Activated T-cell treated with anti-CD3 and anti-CD28 coated beads, Interleukin-2, amount 50 U/mL, for 1 hour (primary cell): Measurements from ENCODE around the gene CYP24A1.

Experiments
- DNase-seq: peaks from one replicate; pipeline ENCODE4 v3.0.0-alpha.2; 2020

CYP24A1 gene

DNA sequence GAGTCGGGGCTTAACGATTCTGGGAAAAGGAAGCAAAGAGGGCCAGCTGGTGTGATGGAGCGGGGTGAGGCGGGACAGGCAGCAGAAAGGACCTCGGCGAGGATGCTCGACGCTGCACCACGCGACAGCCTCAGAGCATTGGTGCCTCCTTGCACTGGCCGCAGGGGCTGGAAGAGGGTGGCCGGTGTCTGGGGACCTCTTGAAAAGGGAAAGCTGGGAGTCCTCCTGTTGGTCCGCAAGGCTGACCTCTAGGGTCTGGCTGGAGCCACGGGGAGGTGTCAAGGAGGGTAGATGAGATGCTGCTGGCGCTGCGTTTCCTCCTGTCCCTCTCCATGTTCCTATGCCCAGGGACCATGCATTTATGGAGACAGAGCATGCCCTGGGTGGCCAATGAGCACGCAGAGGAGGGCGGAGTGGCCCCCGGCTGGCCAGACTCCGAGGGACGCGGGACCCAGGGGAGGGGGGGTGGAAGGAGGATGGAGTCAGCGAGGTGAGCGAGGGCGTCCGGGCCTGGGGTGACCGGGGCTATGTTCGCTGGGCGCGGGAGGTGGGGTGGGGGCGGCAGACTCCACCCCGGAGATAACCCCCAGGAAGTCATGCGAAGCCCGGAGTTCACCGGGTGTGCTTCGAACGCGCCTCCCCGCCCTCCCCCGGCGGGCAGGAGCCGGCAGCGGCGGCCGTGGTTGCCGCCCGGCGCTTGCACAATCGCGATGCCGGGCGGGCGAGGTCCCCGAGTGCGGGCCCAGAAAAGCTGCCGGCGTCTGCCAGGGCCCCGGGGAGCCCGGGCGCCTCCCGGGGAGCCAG lies at the start of gene CYP24A1:
TSS of gene CYP24A1 (minus strand) at position 334 of the 804 bp plus-strand sequence. CDS start 407 bp downstream, outside the sequence.
- DNase-seq: no peak

DNA sequence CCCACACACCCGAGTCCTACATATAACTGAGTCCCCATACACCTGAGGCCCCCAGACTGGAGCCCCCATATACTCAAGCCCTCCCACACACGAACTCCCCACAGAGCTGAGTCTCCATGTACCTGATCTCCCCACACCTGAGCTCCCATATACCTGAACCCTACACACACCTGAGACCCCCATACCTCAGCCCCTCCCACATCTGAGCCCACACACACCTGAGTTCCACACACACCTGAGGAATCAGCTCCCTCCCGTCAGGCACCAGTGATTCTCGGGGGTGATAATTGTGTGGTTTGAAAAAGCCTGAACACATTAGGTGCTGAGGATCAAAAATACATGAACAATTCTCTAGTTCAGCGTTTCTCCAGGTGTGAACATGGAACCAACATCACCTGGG lies 49.5 kb upstream of the CYP24A1 start:
- no peak for DNase-seq

DNA sequence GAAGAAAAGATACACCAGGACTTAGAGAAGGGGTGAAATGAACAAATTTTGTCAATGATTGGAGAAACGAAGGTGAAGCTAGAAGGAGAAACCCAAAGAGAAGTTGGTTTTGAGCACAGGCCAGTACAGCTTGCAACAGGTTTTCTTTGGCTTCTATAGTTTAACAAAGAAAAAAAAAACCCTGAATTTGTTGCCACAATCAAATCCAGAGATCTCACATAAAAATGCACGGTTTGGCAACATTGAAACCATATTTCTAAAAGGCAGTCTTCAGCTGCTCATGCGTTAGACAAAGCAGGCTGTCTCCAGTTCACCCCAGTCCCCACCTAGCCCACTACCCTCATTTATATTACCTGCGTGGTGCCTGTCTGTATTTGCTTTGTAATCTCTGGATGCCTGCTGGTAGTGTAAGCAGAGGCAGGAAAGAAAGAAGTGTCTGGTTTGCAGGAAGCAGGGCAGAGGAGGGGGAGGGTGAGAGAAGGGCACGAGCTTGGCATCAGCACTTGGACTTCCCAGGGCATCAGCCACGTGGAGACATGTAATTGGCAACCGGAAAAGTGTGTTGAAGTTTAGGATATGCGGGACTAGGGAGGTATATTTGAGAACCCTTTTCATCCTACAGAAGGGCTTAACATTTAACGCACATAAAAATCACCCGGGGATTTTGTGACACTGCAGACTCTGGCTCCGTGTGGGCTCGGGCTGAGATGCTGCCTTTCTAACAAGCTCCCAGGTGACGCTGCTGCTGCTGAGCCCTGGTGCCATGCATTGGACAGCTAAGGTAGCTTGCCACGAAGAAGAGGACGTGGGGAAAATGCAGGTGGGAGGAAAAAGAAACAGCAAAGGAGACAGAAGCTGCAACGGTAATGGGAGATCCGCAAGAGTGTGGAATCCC lies 48.5 kb upstream of the CYP24A1 start:
- no peak for DNase-seq

DNA sequence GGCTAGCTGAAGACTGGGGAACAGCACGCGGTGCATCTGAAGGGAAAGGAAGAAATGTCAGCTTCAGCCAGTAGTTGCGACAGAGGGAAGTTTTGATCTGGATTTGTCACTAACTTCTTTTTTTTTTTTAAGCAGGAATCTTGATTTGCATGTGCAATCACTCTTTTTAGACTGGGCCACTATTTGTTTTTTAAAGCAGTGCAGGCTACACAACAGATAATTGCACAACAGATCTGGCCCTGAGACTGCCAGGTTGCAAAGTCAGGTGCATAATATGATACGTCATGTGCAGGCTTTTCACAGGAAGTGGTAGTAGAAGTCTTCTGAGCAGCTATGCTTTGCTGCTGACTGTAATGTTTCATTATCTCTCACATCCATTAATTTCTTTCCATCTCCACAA lies 47.6 kb upstream of the CYP24A1 start:
- DNase-seq: no peak

DNA sequence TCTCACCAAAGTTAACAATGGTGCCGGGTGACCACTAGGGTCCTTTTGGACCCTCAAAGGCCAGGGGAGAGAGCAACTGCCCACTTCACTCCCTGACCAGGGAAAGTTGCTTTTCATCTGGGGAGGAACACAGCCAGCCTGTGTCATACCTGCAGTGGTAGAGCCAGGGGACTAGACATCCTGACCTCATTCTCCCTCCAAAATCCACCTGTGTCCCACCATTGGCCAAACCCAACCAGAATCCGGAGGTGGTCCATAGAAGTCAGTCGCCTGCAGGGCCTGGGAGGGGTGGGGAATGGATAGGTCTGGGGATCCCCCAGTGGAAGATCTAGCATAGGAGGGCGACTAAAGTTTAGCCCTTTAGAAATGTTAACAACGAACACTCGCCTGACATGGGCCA lies 46.9 kb upstream of the CYP24A1 start:
- no peak for DNase-seq

DNA sequence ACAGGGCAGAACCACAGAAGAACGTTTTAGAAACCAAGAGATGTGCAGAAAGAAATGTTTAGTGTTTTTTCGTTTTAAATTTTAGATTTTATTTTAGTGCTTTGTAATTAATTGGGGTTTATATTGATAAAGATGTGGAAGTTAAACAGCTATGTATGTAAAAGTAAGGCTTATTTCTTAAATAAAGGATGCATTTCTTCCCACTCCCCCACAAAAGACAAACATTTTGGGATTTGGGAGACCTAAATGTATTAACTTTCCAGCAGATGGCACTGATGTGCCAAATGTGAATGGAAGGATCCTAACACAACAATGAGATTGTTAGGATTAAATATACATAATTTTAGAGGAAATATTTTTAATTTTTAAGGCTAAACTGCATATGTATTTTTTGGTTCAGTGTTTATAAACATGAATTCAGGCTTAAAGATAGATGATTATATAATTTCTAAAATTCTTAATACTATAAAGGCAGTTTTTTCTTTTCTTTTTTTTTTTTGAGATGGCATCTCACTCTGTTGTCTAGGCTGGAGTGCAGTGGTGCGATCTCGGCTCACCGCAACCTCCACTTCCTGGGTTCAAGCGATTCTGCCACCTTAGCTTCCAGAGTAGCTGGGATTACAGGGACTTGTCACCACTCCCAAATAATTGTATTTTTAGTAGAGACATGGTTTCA lies 46.1 kb upstream of the CYP24A1 start:
- DNase-seq: no peak

DNA sequence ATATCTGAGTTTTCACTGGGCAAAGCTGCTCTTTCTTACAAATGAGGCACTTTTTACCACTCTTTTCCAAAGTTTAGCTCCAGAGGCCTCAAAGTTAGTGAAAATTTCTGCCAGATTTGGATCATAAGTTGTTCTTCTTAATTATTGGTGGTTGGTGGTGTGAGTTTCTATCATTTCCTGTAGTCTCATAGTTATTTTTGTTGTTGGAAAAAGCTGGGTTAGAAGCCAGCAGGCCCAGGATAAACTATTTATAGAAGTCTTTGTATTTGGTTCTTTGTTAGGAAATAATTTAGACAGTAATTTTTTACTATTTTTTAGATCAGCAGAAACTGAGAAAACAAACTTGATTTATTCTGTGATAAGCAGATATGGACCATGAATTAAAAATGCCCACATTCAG lies 44.7 kb upstream of the CYP24A1 start:
- no peak for DNase-seq

DNA sequence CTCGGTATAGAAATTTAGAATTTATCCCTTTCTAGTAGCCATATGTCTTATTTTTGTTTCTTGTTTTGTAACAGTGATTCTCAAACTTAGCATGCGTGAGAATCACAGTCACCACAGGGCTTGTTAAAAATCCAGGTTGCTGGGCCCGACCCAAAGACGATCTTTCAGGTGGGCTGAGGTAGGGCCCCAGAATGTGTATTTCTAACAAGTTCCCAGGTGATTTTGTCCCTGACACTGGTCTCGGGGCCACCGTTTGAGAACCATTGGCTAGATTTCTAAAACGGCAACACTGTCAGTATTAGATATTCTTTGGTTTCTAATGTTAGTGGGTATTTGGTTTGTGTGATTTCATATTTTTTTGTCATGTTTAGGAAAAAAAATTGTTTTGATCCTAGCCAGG lies 44.0 kb upstream of the CYP24A1 start:
- DNase-seq: no peak

DNA sequence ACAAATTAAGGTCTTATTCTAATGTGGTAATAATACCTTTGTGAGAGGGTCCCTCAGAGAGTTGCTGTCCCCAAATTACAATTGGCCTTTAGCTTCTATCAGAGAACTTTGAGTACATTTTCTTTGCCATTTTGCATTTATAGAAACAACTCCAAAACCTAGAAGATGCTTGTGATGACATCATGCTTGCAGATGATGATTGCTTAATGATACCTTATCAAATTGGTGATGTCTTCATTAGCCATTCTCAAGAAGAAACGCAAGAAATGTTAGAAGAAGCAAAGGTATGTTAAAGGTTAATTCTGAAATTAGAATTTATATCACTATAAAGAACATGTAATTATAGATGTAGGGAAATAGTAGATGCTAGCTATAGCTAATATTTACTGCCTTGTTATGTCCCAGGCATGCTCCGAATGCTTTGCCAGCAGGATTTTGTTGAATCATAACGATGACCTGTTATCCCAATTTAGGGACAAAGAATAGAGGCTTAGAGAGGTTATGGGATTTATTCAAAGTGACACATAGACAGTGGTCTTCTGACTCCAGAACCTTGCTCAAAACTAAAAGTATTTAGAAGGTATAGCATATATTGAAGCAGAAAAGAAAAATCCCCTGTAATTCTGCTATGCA lies 41.5 kb upstream of the CYP24A1 start:
- no peak for DNase-seq

DNA sequence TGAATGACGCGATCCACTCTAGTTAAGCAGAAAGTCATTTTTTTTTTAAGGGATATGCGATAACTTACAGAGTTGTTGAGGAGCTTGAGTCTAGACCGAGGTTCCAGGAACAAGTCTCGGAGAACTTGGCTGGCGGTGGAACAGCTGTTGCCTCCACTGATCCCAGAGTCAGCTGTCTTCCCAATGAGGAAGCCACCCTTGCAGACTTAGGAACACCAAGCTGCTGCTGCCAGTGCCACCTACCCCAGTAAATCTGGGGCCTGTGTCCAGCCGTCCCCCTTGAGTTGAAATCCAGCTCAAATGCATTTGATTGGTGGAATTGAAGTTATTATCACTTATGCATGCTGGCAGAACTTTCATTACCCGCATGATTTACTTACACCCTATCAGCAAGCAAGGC lies 40.8 kb upstream of the CYP24A1 start:
- no peak for DNase-seq

DNA sequence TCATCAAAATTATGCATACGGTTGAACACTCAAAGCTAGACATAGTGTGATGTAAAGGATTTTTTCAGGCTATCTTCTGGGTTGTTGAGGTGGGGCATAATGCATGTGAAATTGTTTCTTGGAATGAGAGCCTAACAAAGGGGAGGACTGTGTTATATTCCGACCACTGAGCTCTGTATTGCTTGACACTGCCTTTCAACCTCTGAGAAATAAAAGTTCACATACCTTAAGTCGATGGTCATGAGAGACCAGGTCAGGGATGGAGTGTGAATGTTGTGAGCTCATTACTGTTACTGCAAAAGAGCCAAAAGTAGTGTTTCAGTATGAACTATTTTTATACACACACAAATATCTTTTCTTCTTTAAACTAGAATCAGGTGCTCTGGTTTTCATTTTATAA lies 39.1 kb upstream of the CYP24A1 start:
- no peak for DNase-seq

DNA sequence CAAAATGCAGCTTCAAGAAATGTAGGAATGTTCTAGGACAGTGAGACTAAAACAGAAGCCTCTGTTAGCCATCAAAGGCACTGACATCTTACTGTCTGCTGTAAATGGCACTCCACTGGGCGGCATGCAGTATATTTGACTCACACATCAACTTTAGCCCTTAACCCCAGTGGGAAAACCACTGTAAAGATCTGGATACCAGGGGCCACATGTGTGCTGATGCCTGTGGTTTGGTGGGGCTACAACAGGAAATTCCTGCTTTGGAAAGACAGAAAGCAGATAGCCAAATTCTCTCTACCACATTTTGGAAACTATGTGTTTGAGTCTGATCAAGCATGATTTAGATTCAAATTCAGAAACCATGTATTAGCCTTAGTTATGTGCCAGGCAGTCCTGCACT lies 38.4 kb upstream of the CYP24A1 start:
- no peak for DNase-seq

DNA sequence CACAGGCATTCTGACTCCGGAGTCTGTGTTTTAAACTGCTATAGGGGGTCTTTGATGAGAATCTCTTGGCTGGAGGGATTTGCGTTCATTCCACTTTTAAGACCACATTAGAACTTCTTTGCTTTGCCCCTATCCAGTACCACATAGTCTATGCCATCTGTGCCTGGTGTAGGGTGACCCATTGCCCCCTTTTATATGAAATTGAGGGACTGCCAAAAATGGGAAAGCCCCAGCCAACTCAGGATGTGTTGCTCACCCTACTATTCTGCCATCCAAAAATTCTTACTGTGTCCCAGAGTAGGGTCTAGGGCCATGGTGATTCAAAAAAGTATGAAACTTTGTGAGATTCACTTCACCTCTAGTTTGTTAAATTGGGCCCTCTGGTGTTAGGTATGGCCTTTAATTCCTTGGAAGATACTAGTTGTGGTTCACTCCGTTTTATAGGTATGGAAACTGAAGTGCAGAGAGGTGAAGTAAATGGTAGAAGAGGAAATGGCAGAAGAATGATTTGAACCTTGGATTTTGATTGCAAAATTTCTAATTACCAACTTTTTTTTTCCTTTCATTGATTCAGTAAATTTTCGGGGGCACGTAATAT lies 35.5 kb upstream of the CYP24A1 start:
- no peak for DNase-seq

DNA sequence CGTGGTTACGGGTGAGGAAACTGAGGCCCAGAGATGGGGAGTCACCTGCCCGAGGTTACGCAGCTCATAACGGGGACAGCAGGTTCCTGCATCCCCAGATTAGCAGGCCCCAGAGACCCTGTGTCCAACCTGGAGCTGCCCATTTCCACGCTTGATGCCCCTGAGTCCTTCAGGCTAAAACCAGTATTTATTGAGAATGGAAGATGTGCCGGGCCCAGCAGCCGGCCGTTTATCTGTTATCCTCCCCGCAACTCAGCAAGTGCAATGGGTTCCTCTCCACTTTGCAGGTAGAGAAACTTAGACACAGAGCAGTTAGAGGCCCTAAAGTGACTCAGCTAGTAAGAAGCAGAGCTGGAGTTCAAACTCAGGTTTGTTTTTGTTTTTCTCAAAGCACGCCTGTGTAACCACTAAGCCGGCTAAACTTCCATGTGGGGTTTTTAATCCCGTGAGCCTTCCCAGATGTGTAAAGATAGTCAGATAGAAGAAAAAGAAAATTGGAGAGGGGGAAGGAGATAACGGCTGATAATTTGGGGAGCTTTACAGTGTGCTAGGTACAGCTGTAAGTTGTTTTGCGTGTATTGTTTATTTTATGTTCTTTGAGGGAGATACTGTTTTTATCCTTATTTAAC lies 34.9 kb upstream of the CYP24A1 start:
- no peak for DNase-seq

DNA sequence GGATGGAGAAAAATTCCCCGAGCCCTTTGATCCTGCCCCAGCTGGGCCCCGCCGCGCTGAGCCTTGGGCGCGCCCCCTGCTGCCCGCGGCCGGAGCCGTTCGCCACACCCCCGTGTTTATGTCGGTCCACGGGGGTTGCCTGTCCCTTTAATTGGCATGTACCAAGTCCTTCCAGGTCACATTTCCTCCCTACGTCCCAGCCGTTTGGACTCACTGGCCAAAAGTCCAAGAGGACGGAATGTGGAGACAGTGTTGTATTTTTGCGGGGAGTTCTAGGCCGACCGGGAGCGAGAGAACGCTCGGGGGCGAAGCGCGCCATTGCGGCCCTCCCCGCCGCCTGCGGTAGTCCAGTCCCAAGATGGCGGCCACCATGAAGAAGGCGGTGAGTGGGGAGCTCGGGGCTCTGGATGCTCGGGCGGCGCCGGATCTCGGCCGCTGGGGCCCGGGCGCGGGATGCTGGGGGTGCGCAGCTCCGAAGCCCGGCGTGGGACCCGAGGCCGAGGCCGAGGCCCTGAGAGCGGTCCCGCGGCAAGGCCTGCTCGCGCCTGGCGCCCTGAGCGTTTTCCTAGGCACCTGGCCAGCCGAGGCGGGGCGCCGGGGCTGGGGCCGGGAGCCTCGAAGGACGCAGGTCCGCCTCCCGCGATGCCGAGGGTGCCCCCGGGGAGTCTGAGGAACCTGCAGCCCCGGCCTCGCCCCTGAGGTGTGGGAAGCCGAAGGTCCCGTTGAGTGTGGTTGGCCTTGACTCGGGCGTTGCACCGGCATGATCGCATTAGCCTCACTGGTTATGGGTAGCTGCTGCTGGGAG lies 34.2 kb upstream of the CYP24A1 start, which contains the start of gene PFDN4:
TSS of gene PFDN4 (plus strand) at position 345 of the 805 bp plus-strand sequence. CDS start at position 359, 14 bp downstream.
- DNase-seq: peak; percentile 87

DNA sequence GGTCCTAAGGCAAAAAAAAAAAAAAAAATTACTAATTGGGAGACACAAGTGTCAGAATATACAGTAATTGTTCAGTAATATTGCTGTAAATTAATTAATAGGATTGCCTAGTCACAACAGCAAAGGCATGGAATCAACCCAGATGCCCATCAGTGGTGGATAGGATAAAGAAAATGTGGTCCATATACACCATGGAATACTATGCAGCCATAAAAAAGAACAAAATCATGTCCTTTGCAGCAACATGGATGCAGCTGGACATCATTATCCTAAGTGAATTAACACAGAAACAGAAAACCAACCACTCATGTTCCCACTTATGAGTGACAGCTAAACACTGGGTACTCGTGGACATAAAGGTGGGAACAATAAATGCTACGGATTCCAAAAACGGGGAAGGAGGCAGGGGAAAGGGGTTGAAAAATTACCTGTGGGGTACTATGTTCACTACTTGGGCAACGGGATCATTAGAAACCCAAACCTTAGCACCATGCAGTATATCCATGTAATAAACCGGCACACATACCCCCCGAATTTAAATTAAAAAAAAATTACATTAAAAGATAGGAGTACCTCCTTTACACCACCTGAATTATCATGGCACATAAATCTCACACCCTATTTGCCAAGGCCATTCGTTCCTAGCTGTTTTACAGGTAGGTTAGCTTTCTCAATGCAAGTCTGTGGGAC lies 33.4 kb upstream of the CYP24A1 start:
- DNase-seq: no peak

DNA sequence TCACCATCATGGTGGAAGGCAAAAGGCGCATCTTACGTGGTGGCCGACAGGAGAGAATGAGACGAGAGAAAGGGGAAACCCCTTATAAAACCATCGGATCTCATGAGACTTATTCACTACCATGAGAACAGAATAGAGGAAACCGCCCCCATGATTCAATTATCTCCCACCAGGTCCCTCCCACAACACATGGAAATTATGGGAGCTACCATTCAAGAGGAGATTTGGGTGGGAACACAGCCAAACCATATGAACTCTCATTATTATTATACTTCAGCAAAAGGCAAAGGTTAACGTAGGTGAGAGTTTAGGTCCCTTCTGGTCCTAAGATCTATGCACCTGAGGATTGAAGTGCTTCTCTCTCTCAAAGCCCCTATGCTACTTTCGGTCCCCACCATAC lies 31.7 kb upstream of the CYP24A1 start:
- DNase-seq: no peak

DNA sequence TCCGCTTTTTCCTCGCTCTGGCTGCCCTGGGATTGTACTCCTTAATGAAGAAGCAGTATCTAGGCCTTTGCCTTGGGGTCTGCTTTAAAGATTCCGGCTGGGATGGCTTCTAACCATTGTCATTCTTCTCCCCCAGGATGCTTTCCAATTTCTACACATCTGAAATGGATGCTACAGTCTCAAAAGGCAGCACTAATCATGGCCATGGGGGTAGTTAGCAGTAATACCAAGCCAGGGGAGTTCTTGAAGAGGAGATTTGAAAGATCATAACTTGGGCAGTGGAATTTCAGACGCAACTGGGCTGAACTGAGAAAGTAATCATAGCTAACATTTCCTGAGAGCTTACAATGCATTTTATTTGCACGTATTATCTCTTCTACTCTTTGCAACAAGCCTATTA lies 30.7 kb upstream of the CYP24A1 start:
- no peak for DNase-seq

DNA sequence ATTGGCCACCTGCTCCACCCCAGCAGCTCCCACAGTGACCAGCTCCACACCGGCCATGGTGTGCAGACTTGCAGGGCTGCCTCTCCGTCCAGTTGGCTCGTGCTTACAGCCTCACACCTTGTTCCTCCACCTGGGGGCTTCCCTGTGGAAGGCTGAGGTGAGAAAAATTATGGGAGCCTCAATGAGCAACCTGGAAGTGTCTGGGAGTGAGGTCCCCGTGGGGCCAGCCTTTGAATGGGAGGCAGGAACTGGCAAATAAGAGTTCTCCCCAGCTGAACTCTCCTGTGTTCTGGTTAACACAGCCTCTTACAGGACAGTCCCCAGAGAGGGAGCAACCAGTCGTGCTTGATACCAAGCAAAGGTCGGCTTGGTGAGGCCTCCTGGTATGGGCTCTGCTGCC lies 30.3 kb upstream of the CYP24A1 start:
- no peak for DNase-seq

DNA sequence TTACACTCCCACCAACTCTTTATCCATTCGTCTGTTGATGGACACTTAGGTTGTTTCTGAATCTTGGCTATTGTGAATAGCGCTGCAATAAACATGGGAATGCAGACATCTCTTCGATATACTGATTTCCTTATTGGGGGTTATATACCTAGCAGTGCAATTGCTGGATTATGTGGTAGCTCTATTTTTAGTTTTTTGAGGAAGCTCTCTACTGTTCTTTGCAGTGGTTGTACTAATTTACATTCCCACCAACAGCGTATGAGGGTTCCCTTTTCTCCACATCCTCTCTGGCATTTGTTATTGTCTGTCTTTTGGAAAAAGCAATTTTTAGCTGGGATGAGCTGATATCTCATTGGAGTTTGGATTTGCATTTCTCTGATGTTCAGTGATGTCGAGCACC lies 29.5 kb upstream of the CYP24A1 start:
- DNase-seq: no peak
